ENCODE data around the gene PNPLA5.
"Not testable (repeated sequence)": the region's sequence is repeated elsewhere in the genome, so short reads cannot be mapped to it uniquely, and the experiment has no call there.

PNPLA5 gene

GRCh38 chr22:43903033-43903432 is 11.2 kb upstream of the PNPLA5 start:
- not testable (repeated sequence) for DNase-seq (ENCODE audit: extremely low read depth in 1 of 2, low read depth in 1 of 2)

- no peak for DNase-seq (ENCODE audit: extremely low read depth in 1 of 2, low read depth in 1 of 2)
Measured at GRCh38 chr22:43901976-43902643, 10.3 kb upstream of the PNPLA5 start.

GRCh38 chr22:43900206-43900605 is 8.4 kb upstream of the PNPLA5 start:
- no peak for DNase-seq (ENCODE audit: extremely low read depth in 1 of 2, low read depth in 1 of 2)

- DNase-seq (ENCODE audit: extremely low read depth in 1 of 2, low read depth in 1 of 2): peak in 1 of 2 donors; percentile 18
Measured at GRCh38 chr22:43897751-43898261, 6.0 kb upstream of the PNPLA5 start.

GRCh38 chr22:43895986-43896645 is 4.3 kb upstream of the PNPLA5 start:
- DNase-seq (ENCODE audit: extremely low read depth in 1 of 2, low read depth in 1 of 2): no peak

- DNase-seq (ENCODE audit: extremely low read depth in 1 of 2, low read depth in 1 of 2): no peak
Measured at GRCh38 chr22:43894122-43894521, 2.3 kb upstream of the PNPLA5 start.

- DNase-seq (ENCODE audit: extremely low read depth in 1 of 2, low read depth in 1 of 2): no peak
Measured at GRCh38 chr22:43893266-43893665, 1.5 kb upstream of the PNPLA5 start.

- DNase-seq (ENCODE audit: extremely low read depth in 1 of 2, low read depth in 1 of 2): no peak
Measured at GRCh38 chr22:43892183-43892894, 526 bp upstream of the PNPLA5 start.

- no peak for DNase-seq (ENCODE audit: extremely low read depth in 1 of 2, low read depth in 1 of 2)
Measured at GRCh38 chr22:43890901-43891331, 897 bp downstream of the PNPLA5 start.

GRCh38 chr22:43889860-43890253 is 2.0 kb downstream of the PNPLA5 start:
- no peak for DNase-seq (ENCODE audit: extremely low read depth in 1 of 2, low read depth in 1 of 2)

GRCh38 chr22:43889201-43889859 is 2.5 kb downstream of the PNPLA5 start:
- no peak for DNase-seq (ENCODE audit: extremely low read depth in 1 of 2, low read depth in 1 of 2)

- no peak for DNase-seq (ENCODE audit: extremely low read depth in 1 of 2, low read depth in 1 of 2)
Measured at GRCh38 chr22:43888740-43889139, 3.1 kb downstream of the PNPLA5 start.

- no peak for DNase-seq (ENCODE audit: extremely low read depth in 1 of 2, low read depth in 1 of 2)
Measured at GRCh38 chr22:43887391-43887790, 4.4 kb downstream of the PNPLA5 start.

- no peak for DNase-seq (ENCODE audit: extremely low read depth in 1 of 2, low read depth in 1 of 2)
Measured at GRCh38 chr22:43886231-43886630, 5.6 kb downstream of the PNPLA5 start.

- no peak for DNase-seq (ENCODE audit: extremely low read depth in 1 of 2, low read depth in 1 of 2)
Measured at GRCh38 chr22:43885786-43886185, 6.0 kb downstream of the PNPLA5 start.

- DNase-seq (ENCODE audit: extremely low read depth in 1 of 2, low read depth in 1 of 2): no peak
Measured at GRCh38 chr22:43885319-43885671, 6.5 kb downstream of the PNPLA5 start.

GRCh38 chr22:43884600-43885318 is 7.1 kb downstream of the PNPLA5 start:
- DNase-seq (ENCODE audit: extremely low read depth in 1 of 2, low read depth in 1 of 2): peak; percentile 8 to 22

GRCh38 chr22:43883719-43884415 is 7.9 kb downstream of the PNPLA5 start:
- DNase-seq (ENCODE audit: extremely low read depth in 1 of 2, low read depth in 1 of 2): no peak

GRCh38 chr22:43883012-43883661 is 8.7 kb downstream of the PNPLA5 start:
- DNase-seq (ENCODE audit: extremely low read depth in 1 of 2, low read depth in 1 of 2): peak; percentile 6 to 25

All from stimulated activated CD8-positive, alpha-beta memory T cell treated with anti-CD3 and anti-CD28 coated beads, Interleukin-7, amount 100 ng/mL, for 48 hours (primary cell).